OCI-LY7 (cell line): ENCODE measurements around the gene MPC1. TPM values are rescaled to one million over a fixed set of nuclear protein-coding genes. Genes with fewer than 3 reads are reported as not detected.

Experiments
- BruUV-seq: library from RNA; stranded (reverse); fragments of 400-500 nt; replicated peaks from 2 replicates; lab custom pipeline; 2021; lab: Mats Ljungman, UMichigan
- CTCF ChIA-PET: fragments of 300-600 bp; sonication (Branson Sonifier 250); formaldehyde crosslinking; loops from one replicate; lab custom pipeline; 2022; ENCODE audit warnings: antibody characterized with exemption; ENCODE audit not compliant: unreplicated experiment; lab: Charles Lee
- POLR2A ChIA-PET: fragments of 300-600 bp; sonication (Branson Sonifier 250); formaldehyde crosslinking; loops from one replicate; lab custom pipeline; 2022; ENCODE audit warnings: antibody characterized with exemption; lab: Charles Lee
- DNase-seq: peaks from one replicate; pipeline ENCODE4 v3.0.0-alpha.2; 2015; ENCODE audit warnings: low spot score
- H2AFZ ChIP-seq: fragments of 200-600 bp; sonication (generic), shearing (Covaris generic); 2 replicates; pipeline ENCODE4 v1.6.1; 2014; ENCODE audit warnings: mild to moderate bottlenecking, antibody characterized with exemption, low read length, moderate library complexity
- H3K27ac ChIP-seq: fragments of 200-600 bp; sonication (generic); 2 replicates; pipeline ENCODE4 v1.5.1; 2014; ENCODE audit warnings: mixed run types, low read depth, mild to moderate bottlenecking, moderate library complexity, low read length, inconsistent platforms; ENCODE audit not compliant: poor library complexity, severe bottlenecking
- H3K36me3 ChIP-seq: fragments of 200-600 bp; sonication (generic); 2 replicates; pipeline ENCODE4 v1.6.1; 2014; ENCODE audit warnings: mild to moderate bottlenecking, antibody characterized with exemption, low read length, moderate library complexity, mixed read lengths; ENCODE audit not compliant: insufficient read depth
- H3K4me1 ChIP-seq: fragments of 200-600 bp; sonication (generic); 2 replicates; pipeline ENCODE4 v1.5.1; 2014; ENCODE audit warnings: mild to moderate bottlenecking, low read length; ENCODE audit not compliant: insufficient read depth, poor library complexity, severe bottlenecking
- H3K4me2 ChIP-seq: fragments of 200-600 bp; sonication (generic); 2 replicates; pipeline ENCODE4 v1.6.1; 2014; ENCODE audit warnings: mild to moderate bottlenecking, low read length
- H3K4me3 ChIP-seq: fragments of 200-600 bp; sonication (generic); 2 replicates; pipeline ENCODE4 v1.5.1; 2014; ENCODE audit warnings: mild to moderate bottlenecking, low read depth, low read length; ENCODE audit not compliant: poor library complexity, severe bottlenecking
- H3K79me2 ChIP-seq: fragments of 200-600 bp; sonication (generic); 2 replicates; pipeline ENCODE4 v1.6.1; 2016; ENCODE audit warnings: low read depth, mild to moderate bottlenecking, low read length, moderate library complexity, mixed read lengths; ENCODE audit not compliant: insufficient read depth
- H3K9me2 ChIP-seq: fragments of 200-600 bp; sonication (generic); 2 replicates; pipeline ENCODE4 v1.6.1; 2016; ENCODE audit warnings: mild to moderate bottlenecking, low read length, mixed read lengths; ENCODE audit not compliant: insufficient read depth
- H3K9me3 ChIP-seq: fragments of 200-600 bp; sonication (generic); 2 replicates; pipeline ENCODE4 v1.6.1; 2014; ENCODE audit warnings: mild to moderate bottlenecking, mixed run types, low read length, mixed read lengths
- H4K20me1 ChIP-seq: fragments of 200-600 bp; sonication (generic); 2 replicates; pipeline ENCODE4 v1.6.1; 2014; ENCODE audit warnings: mild to moderate bottlenecking, antibody characterized with exemption, low read length, moderate library complexity, mixed read lengths; ENCODE audit not compliant: insufficient read depth
- EZH2phosphoT487 ChIP-seq: fragments of 200-600 bp; sonication (generic); IDR thresholded peaks from 2 replicates; pipeline ENCODE4 v1.6.1; 2018; ENCODE audit warnings: low read depth, borderline replicate concordance, mild to moderate bottlenecking, mixed run types, antibody characterized with exemption, low read length, moderate library complexity, mixed read lengths
- intact Hi-C: fragments of 100-400 bp; cut with micrococcal nuclease; formaldehyde crosslinking; loops from one replicate; pipeline ENCODE4 v1.10.0; 2022; ENCODE audit not compliant: unreplicated experiment
- total RNA-seq, 2 experiments: library from RNA; depleted of rRNA in 1 of 2; stranded (reverse); fragments of >200 nt in 1 of 2; shearing (Covaris generic) in 1 of 2; gene quantifications; 2 replicates each; pipeline ENCODE4 v1.2.3, GENCODE V29; 2014 to 2022
- TF ChIP-seq, protein P1 (sequence below): fragments of 200-600 bp; sonication (generic); conservative IDR thresholded peaks from 2 replicates; pipeline ENCODE4 v1.5.1; 2014; ENCODE audit warnings: mild to moderate bottlenecking, antibody characterized with exemption, low read length, moderate library complexity, mixed read lengths

MPC1 gene
- total RNA-seq, 2 experiments from 2014 or later, result 36.1 to 38.1 TPM

DNA sequence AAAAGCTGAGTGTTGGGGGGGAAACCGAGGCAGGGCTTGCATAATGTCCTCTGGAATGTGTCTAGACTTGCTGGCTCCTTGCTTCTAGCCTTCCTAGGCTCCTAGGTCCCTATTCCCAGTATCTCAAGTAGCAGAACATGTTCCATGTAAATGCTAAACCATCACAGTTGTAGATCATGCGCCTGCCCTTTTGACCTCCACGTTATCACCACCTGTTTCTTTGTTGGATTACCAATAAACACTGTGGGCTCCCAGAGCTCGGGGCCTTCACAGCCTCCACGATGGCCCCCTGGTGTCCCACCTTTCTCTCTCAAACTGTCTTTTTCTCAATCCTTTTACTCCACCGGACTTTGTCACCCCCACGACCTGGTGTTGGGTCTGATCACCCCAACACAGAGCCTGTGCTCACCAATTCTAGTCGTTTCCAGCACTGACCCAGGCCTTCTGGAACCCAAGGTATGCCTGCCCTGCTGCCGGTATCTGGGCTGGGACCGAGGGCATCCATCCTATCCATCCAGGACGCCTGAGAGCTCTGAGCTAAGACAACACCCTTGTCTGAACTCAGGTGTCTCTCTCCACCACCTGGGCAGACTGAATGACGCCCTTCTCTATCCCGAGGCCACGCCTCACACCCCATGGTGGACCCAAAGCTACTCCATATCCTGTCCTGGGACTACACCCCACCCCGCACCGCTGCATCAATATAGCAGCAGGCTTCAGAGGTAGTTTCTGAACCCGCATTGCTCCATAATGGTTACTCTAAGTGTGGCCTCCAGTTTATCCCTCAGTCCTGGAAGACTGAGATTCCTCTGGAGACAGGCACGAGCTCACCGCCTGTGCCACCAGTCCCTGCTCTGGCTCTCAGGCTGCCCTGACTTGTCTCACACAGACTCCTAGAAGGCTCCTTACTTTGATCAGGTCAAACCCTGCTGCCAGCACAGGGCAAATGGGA, 65.2 kb downstream of the MPC1 start:
- Histone ChIP-seq H3K36me3 (peaks cover 20% of the 10 kb centered on the region), H3K4me3 (no peak overlapping the region), H2AFZ (no peak overlapping the region), H3K9me3 (no peaks in the 10 kb centered on the region), H3K4me1 (no peaks in the 10 kb centered on the region), H4K20me1 (no peaks in the 10 kb centered on the region), H3K27ac (no peak overlapping the region), H3K9me2 (no peaks in the 10 kb centered on the region), H3K4me2 (no peak overlapping the region), H3K79me2 (no peaks in the 10 kb centered on the region)
- TF ChIP-seq EZH2phosphoT487, result no peak
- TF ChIP-seq, protein P1, sequence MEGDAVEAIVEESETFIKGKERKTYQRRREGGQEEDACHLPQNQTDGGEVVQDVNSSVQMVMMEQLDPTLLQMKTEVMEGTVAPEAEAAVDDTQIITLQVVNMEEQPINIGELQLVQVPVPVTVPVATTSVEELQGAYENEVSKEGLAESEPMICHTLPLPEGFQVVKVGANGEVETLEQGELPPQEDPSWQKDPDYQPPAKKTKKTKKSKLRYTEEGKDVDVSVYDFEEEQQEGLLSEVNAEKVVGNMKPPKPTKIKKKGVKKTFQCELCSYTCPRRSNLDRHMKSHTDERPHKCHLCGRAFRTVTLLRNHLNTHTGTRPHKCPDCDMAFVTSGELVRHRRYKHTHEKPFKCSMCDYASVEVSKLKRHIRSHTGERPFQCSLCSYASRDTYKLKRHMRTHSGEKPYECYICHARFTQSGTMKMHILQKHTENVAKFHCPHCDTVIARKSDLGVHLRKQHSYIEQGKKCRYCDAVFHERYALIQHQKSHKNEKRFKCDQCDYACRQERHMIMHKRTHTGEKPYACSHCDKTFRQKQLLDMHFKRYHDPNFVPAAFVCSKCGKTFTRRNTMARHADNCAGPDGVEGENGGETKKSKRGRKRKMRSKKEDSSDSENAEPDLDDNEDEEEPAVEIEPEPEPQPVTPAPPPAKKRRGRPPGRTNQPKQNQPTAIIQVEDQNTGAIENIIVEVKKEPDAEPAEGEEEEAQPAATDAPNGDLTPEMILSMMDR, result no peak
- intact Hi-C loops, result no loop called here
- BruUV-seq, result no TSS peak
- no peak for DNase-seq
- CTCF ChIA-PET, result no interaction called here
- POLR2A ChIA-PET, result interaction anchor here (1.1 kb wide), 1 partner anchor 64 kb away, joined by 4 read pairs; no protein-coding TSS in a partner anchor

DNA sequence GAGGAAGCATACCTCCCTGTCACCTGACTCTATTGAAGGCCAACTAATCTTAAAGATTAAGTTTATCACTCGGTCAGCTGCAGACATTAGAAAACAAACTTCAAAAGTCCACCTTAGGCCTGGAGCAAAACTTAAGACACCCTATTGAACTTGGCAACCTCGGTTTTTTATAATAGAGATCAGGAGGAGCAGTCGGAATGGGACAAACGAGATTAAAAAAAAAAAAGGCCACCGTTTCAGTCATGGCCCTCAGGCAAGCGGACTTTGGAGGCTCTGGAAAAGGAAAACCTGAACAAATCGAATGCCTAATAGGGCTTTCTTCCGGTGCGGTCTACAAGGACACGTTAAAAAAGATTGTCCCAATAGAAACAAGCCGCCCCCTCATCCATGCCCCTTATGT, 67.3 kb downstream of the MPC1 start:
- no peak for TF ChIP-seq EZH2phosphoT487
- TF ChIP-seq, protein P1, result no peak
- DNase-seq, result no peak
- ChIA-PET CTCF (no interaction called here), POLR2A (interaction anchor here (0.7 kb wide), 1 partner anchor 1526 kb away, joined by 3 read pairs; no protein-coding TSS in a partner anchor)
- Histone ChIP-seq H4K20me1 (no peaks in the 10 kb centered on the region), H3K79me2 (no peaks in the 10 kb centered on the region), H3K27ac (no peak overlapping the region), H3K9me3 (no peaks in the 10 kb centered on the region), H3K36me3 (peaks cover 8% of the 10 kb centered on the region; the same call in 1 of the 2 replicates), H2AFZ (no peak overlapping the region), H3K4me2 (no peak overlapping the region), H3K4me3 (no peak overlapping the region), H3K4me1 (no peaks in the 10 kb centered on the region), H3K9me2 (no peaks in the 10 kb centered on the region)
- intact Hi-C loops, result no loop called here
- no TSS peak for BruUV-seq

Other genes starting within 250 kb of the MPC1 start
- gene TBXT, start 215.1 kb downstream of the MPC1 start, total RNA-seq (2014; rRNA removed; shearing (Covaris generic)), result 0.44 and 1.0 TPM in 2 replicates
- 4.2 and 5.3 TPM in 2 replicates for gene TBXT, start 215.1 kb downstream of the MPC1 start, total RNA-seq (2022)
- gene PRR18, start 74.5 kb downstream of the MPC1 start, total RNA-seq (2014; rRNA removed; shearing (Covaris generic)), result 0.26 and 0.38 TPM in 2 replicates
- gene PRR18, start 74.5 kb downstream of the MPC1 start, total RNA-seq (2022), result 0.13 TPM in 1 of 2 replicates, not detected in the other
- gene SFT2D1, start 40.4 kb downstream of the MPC1 start, total RNA-seq (2014; rRNA removed; shearing (Covaris generic)), result 40.2 and 43.4 TPM in 2 replicates
- gene SFT2D1, start 40.4 kb downstream of the MPC1 start, total RNA-seq (2022), result 63.9 and 67.9 TPM in 2 replicates
- 0.41 TPM in 1 of 2 replicates, not detected in the other for gene RAMACL, start 203.7 kb upstream of the MPC1 start, total RNA-seq (2014; rRNA removed; shearing (Covaris generic))
- gene RAMACL, start 203.7 kb upstream of the MPC1 start, total RNA-seq (2022), result 0.30 and 0.33 TPM in 2 replicates
- 0.69 and 1.6 TPM in 2 replicates for gene RPS6KA2, start 244.3 kb upstream of the MPC1 start, total RNA-seq (2014; rRNA removed; shearing (Covaris generic))
- 1.5 and 1.9 TPM in 2 replicates for gene RPS6KA2, start 244.3 kb upstream of the MPC1 start, total RNA-seq (2022)